ENCODE data around the gene ATP6V1A.

GRCh38 chr3:113829576-113830354 is 82.9 kb downstream of the ATP6V1A start:
- TF ChIP-seq POLR2A (IDR thresholded peaks at IDR 0.05): no peak
- no peak for TF ChIP-seq CTCF (IDR thresholded peaks at IDR 0.05)
- TF ChIP-seq POLR2AphosphoS5 (IDR thresholded peaks at IDR 0.05): no peak
